Aorta (tissue), 5 donors: ENCODE data around the gene ASTN2. TPM values are rescaled to one million over a fixed set of nuclear protein-coding genes. Genes with fewer than 3 reads are reported as not detected.

Source experiments
- ATAC-seq: fragments of 200-7000 bp; cut with Tn5 transposase; one replicate; pipeline ENCODE4 v1.9.1; 2022; ENCODE audit warnings: moderate library complexity; ENCODE audit not compliant: low FRiP score
- DNase-seq, 2 donors: peaks; one replicate each; pipeline ENCODE4 v3.0.0-alpha.2; 2020
- H3K27ac ChIP-seq, 2 donors: one replicate each; pipeline ENCODE4 v1.5.1; 2013; ENCODE audit warnings: low read length in 2 of 2, mild to moderate bottlenecking in 2 of 2, moderate library complexity in 2 of 2, control low read depth in 1 of 2, inconsistent platforms in 1 of 2, low read depth in 1 of 2
- H3K27me3 ChIP-seq, 2 donors: one replicate each; pipeline ENCODE4 v1.6.1; 2013; ENCODE audit warnings: control low read depth in 1 of 2, low read length in 1 of 2, mild to moderate bottlenecking in 1 of 2, moderate library complexity in 1 of 2; ENCODE audit not compliant: insufficient read depth in 2 of 2, control insufficient read depth in 1 of 2
- H3K36me3 ChIP-seq, 2 donors: one replicate each; pipeline ENCODE4 v1.6.1; 2013; ENCODE audit warnings: control low read depth in 1 of 2, low read length in 1 of 2, mild to moderate bottlenecking in 1 of 2; ENCODE audit not compliant: insufficient read depth in 2 of 2, control insufficient read depth in 1 of 2
- H3K4me1 ChIP-seq, 2 donors: one replicate each; pipeline ENCODE4 v1.6.1; 2013; ENCODE audit warnings: low read length in 2 of 2, control low read depth in 1 of 2, mild to moderate bottlenecking in 1 of 2, moderate library complexity in 1 of 2; ENCODE audit not compliant: insufficient read depth in 2 of 2, control insufficient read depth in 1 of 2
- H3K4me3 ChIP-seq, 2 donors: one replicate each; pipeline ENCODE4 v1.5.1; 2013; ENCODE audit warnings: low read length in 2 of 2, control low read depth in 1 of 2, mild to moderate bottlenecking in 1 of 2
- H3K9me3 ChIP-seq: one replicate; pipeline ENCODE4 v1.6.1; 2013; ENCODE audit warnings: mild to moderate bottlenecking, low read length; ENCODE audit not compliant: control insufficient read depth
- WGBS, 2 donors: extraction: QIAGEN DNeasy Blood & Tissue Kit; methylation state at CpG; one replicate each; pipeline ENCODE4 v1.1.7; 2013; 5-methylcytosine and 5-hydroxymethylcytosine counted together
- intact Hi-C, 2 donors: fragments of 100-400 bp; cut with DNase I; formaldehyde crosslinking; loops; one replicate each; pipeline versions ENCODE4 v1.14.2 to v1.15.0; 2022
- polyA plus RNA-seq, 2 donors: library from polyadenylated mRNA; stranded (reverse); fragments of 200-250 nt; gene quantifications; one replicate each; pipeline ENCODE4 v1.2.3, GENCODE V29; 2013
- total RNA-seq, 2 donors: library from RNA; stranded (reverse); fragmentation: NEBNext Ultra II Directional; extraction: Animal tissue kit (Norgen Biotek cat#: 25700); gene quantifications; one replicate each; pipeline ENCODE4 v1.2.1, GENCODE V29; 2021
- donor health status: healthy with polysubstance abuse.
- donor health status: Bipolar disorder and iron deficiency.
- donor health status: DM: no; HTN: no; CAD: no.
- donor health status: DM: no; HTN: no; CAD: no.
- donor health status: DM: yes; HTN: yes; CAD: no.

ASTN2 gene
- total and polyA plus RNA-seq, 4 donors = 1.0 to 7.5 (median 4.4) TPM

- ATAC-seq = no peak
- WGBS, 2 donors = 45 to 46% methylated on average over 2 of the region's 2 CpGs
Observed at GRCh38 chr9:117080765-117081390, 334.0 kb downstream of the ASTN2 start.

GRCh38 chr9:117076571-117077290 is 338.1 kb downstream of the ASTN2 start:
- intact Hi-C loops = no loop called here
- ATAC-seq (no peak), DNase-seq (no peak)
- H3K4me1 ChIP-seq = no peaks in the 10 kb centered on the region
- no peak overlapping the region for H3K4me3 ChIP-seq
- 65 to 68% methylated on average over 8 of the region's 8 CpGs for WGBS, 2 donors
- H3K36me3 ChIP-seq = no peaks in the 10 kb centered on the region
- no peak overlapping the region for H3K27ac ChIP-seq
- no peaks in the 10 kb centered on the region for H3K27me3 ChIP-seq
- H3K9me3 ChIP-seq = no peaks in the 10 kb centered on the region

More at GRCh38 chr9:117080765-117081390, 334.0 kb downstream of the ASTN2 start:
- no peak for DNase-seq
- H3K4me1 ChIP-seq = no peaks in the 10 kb centered on the region
- no peak overlapping the region for H3K27ac ChIP-seq
- no peaks in the 10 kb centered on the region for H3K27me3 ChIP-seq
- H3K36me3 ChIP-seq = no peaks in the 10 kb centered on the region
- H3K9me3 ChIP-seq = no peaks in the 10 kb centered on the region
- intact Hi-C loops = no loop called here
- H3K4me3 ChIP-seq = no peak overlapping the region

- Histone ChIP-seq H3K4me3 (no peak overlapping the region), H3K9me3 (no peaks in the 10 kb centered on the region), H3K27me3 (no peaks in the 10 kb centered on the region), H3K36me3 (no peaks in the 10 kb centered on the region), H3K27ac (no peak overlapping the region), H3K4me1 (no peaks in the 10 kb centered on the region)
- no peak for DNase-seq
- intact Hi-C loops = no loop called here
- no peak for ATAC-seq
Observed at GRCh38 chr9:117075636-117076035, 339.2 kb downstream of the ASTN2 start.

GRCh38 chr9:117074784-117075520 is 339.9 kb downstream of the ASTN2 start:
- Histone ChIP-seq H3K36me3 (no peaks in the 10 kb centered on the region), H3K4me3 (no peak overlapping the region), H3K27ac (no peak overlapping the region), H3K9me3 (no peaks in the 10 kb centered on the region), H3K4me1 (no peaks in the 10 kb centered on the region), H3K27me3 (no peaks in the 10 kb centered on the region)
- intact Hi-C loops = no loop called here
- no peak for ATAC-seq
- 30 to 41% methylated on average over 7 of the region's 7 CpGs for whole genome bisulfite sequencing, 2 donors
- DNase-seq = no peak

- Histone ChIP-seq H3K27me3 (no peaks in the 10 kb centered on the region), H3K9me3 (no peaks in the 10 kb centered on the region), H3K4me1 (no peaks in the 10 kb centered on the region), H3K27ac (no peak overlapping the region), H3K4me3 (no peak overlapping the region), H3K36me3 (no peaks in the 10 kb centered on the region)
- 83% methylated on average over 3 of the region's 3 CpGs for WGBS, 2 donors
- intact Hi-C loops = no loop called here
- no peak for DNase-seq
- no peak for ATAC-seq
Observed at GRCh38 chr9:117074342-117074662, 340.6 kb downstream of the ASTN2 start.

GRCh38 chr9:117073539-117074341 is 341.1 kb downstream of the ASTN2 start:
- ATAC-seq (no peak), DNase-seq (no peak)
- Histone ChIP-seq H3K27ac (no peak overlapping the region), H3K9me3 (no peaks in the 10 kb centered on the region), H3K4me1 (no peaks in the 10 kb centered on the region), H3K36me3 (no peaks in the 10 kb centered on the region), H3K27me3 (no peaks in the 10 kb centered on the region), H3K4me3 (no peak overlapping the region)
- intact Hi-C loops = no loop called here
- WGBS, 2 donors = 49 to 59% methylated on average over 11 of the region's 11 CpGs

GRCh38 chr9:117073071-117073470 is 341.8 kb downstream of the ASTN2 start:
- no peak for ATAC-seq
- Histone ChIP-seq H3K36me3 (no peaks in the 10 kb centered on the region), H3K27ac (no peak overlapping the region), H3K27me3 (no peaks in the 10 kb centered on the region), H3K4me1 (no peaks in the 10 kb centered on the region), H3K4me3 (no peak overlapping the region), H3K9me3 (no peaks in the 10 kb centered on the region)
- WGBS, 2 donors = 56 to 61% methylated on average over 4 of the region's 4 CpGs
- no peak for DNase-seq
- intact Hi-C loops = no loop called here

- intact Hi-C loops = no loop called here
- 54 to 65% methylated on average over 3 of the region's 3 CpGs for WGBS, 2 donors
- H3K4me3 ChIP-seq = no peak overlapping the region
Observed at GRCh38 chr9:117072216-117072615, 342.6 kb downstream of the ASTN2 start.

More at GRCh38 chr9:117072216-117072615, 342.6 kb downstream of the ASTN2 start:
- no peaks in the 10 kb centered on the region for H3K4me1 ChIP-seq
- H3K9me3 ChIP-seq = no peaks in the 10 kb centered on the region
- no peak overlapping the region for H3K27ac ChIP-seq
- no peaks in the 10 kb centered on the region for H3K27me3 ChIP-seq
- ATAC-seq = no peak
- no peak for DNase-seq
- H3K36me3 ChIP-seq = no peaks in the 10 kb centered on the region
